Common myeloid progenitor, CD34-positive (primary cell): ENCODE measurements around the gene XRCC1.

Experiments used
- CTCF ChIA-PET: fragments of 350-600 bp; sonication (Branson Sonifier 250); formaldehyde crosslinking; loops from one replicate; lab custom pipeline; 2021; ENCODE audit warnings: antibody characterized with exemption; lab: Charles Lee
- POLR2A ChIA-PET: fragments of 350-600 bp; sonication (Branson Sonifier 250); formaldehyde crosslinking; loops from one replicate; lab custom pipeline; 2021; ENCODE audit warnings: antibody characterized with exemption; lab: Charles Lee
- DNase-seq, 3 donors: peaks; one replicate each; pipeline versions ENCODE4 v3.0.0 to v3.0.0-alpha.2; 2013
- H3K27ac ChIP-seq, 2 experiments: 1 replicate in 1 of 2; 2 replicates in 1 of 2; pipeline ENCODE4 v1.7.0; 2013; ENCODE audit warnings: inconsistent platforms in 2 of 2, low read length in 2 of 2, mild to moderate bottlenecking in 2 of 2, low read depth in 1 of 2, moderate library complexity in 1 of 2; ENCODE audit not compliant: severe bottlenecking in 2 of 2, insufficient read depth in 1 of 2, poor library complexity in 1 of 2
- H3K27me3 ChIP-seq, 5 experiments: replicated peaks in 2 of 5; 1 replicate in 3 of 5; 2 replicates in 2 of 5; pipeline versions ENCODE4 v1.6.1 to v1.7.0; 2013; ENCODE audit warnings: low read length in 4 of 5, mild to moderate bottlenecking in 2 of 5, moderate library complexity in 2 of 5, inconsistent platforms in 1 of 5; ENCODE audit not compliant: insufficient read depth in 5 of 5, control insufficient read depth in 4 of 5
- H3K36me3 ChIP-seq, 4 experiments: 1 replicate in 2 of 4; 2 replicates in 2 of 4; pipeline versions ENCODE4 v1.6.1 to v1.7.0; 2013; ENCODE audit warnings: low read length in 3 of 4, control low read depth in 1 of 4, mild to moderate bottlenecking in 1 of 4; ENCODE audit not compliant: control insufficient read depth in 4 of 4, insufficient read depth in 4 of 4
- H3K4me1 ChIP-seq, 4 experiments: 1 replicate in 3 of 4; 2 replicates in 1 of 4; pipeline versions ENCODE4 v1.6.1 to v1.7.1; 2013; ENCODE audit warnings: low read length in 3 of 4, mild to moderate bottlenecking in 3 of 4, control low read depth in 1 of 4, inconsistent platforms in 1 of 4, moderate library complexity in 1 of 4; ENCODE audit not compliant: control insufficient read depth in 4 of 4, insufficient read depth in 4 of 4; ENCODE audit errors: control extremely low read depth in 1 of 4
- H3K4me3 ChIP-seq, 7 experiments: 1 replicate in 4 of 7; 2 replicates in 3 of 7; pipeline versions ENCODE4 v1.5.1 to v1.7.0; 2013; ENCODE audit warnings: mild to moderate bottlenecking in 7 of 7, low read length in 6 of 7, moderate library complexity in 6 of 7, inconsistent platforms in 2 of 7, low read depth in 2 of 7, control low read depth in 1 of 7; ENCODE audit not compliant: insufficient read depth in 4 of 7, control insufficient read depth in 1 of 7; ENCODE audit errors: extremely low read depth in 1 of 7
- H3K9me3 ChIP-seq, 5 experiments: 1 replicate in 4 of 5; 2 replicates in 1 of 5; pipeline versions ENCODE4 v1.6.1 to v1.7.1; 2013; ENCODE audit warnings: low read length in 4 of 5, mild to moderate bottlenecking in 2 of 5, inconsistent platforms in 1 of 5, low read depth in 1 of 5, moderate library complexity in 1 of 5; ENCODE audit not compliant: control insufficient read depth in 4 of 5, insufficient read depth in 2 of 5; ENCODE audit errors: control extremely low read depth in 1 of 5
- WGBS: methylation state at CpG from one replicate; pipeline ENCODE4 v1.1.5; 2013; ENCODE audit not compliant: insufficient coverage; 5-methylcytosine and 5-hydroxymethylcytosine counted together

Gene XRCC1

GRCh38 chr19:43619262-43620060 lies 44.1 kb upstream of the XRCC1 start, which contains the start of gene ZNF428:
ZNF428 (minus strand) TSS chr19:43619629; CDS start chr19:43614304, 5,325 bp downstream.
- CTCF ChIA-PET, result interaction anchor here (1.5 kb wide), 1 partner anchor 9 kb away, joined by 4 read pairs; no protein-coding TSS in a partner anchor
- under 1% methylated on average over 77 of the region's 81 CpGs for WGBS
- POLR2A ChIA-PET, result no interaction called here
- DNase-seq, result peak; percentile 92 to 96 (median 95)
- Histone ChIP-seq H3K9me3 (no peaks in the 10 kb centered on the region), H3K4me3 (peak within 1 kb of the TSS; percentile 65 to 93 (median 82)), H3K4me1 (peaks cover 2 to 22% (median 20%) of the 10 kb centered on the region in 4 experiments), H3K36me3 (no peaks in the 10 kb centered on the region), H3K27ac (peak within 1 kb of the TSS; percentile 83 to 92), H3K27me3 (no peaks in the 10 kb centered on the region)

- peak; percentile 60 to 71 (median 67) for DNase-seq
Observed at GRCh38 chr19:43618921-43619261, 43.6 kb upstream of the XRCC1 start.

GRCh38 chr19:43616954-43617353 lies 41.6 kb upstream of the XRCC1 start:
- no peak for DNase-seq
- Histone ChIP-seq H3K27me3 (no peaks in the 10 kb centered on the region), H3K4me1 (peaks cover 2 to 22% (median 20%) of the 10 kb centered on the region in 4 experiments), H3K9me3 (no peaks in the 10 kb centered on the region), H3K27ac (no peak overlapping the region), H3K4me3 (no peak overlapping the region), H3K36me3 (peaks cover 3 to 23% (median 19%) of the 10 kb centered on the region in 4 experiments)
- CTCF ChIA-PET, result interaction anchor here (1.1 to 3.1 kb wide), 2 partner anchors 11 to 22 kb away, joined by 3 to 10 read pairs; no protein-coding TSS in a partner anchor
- WGBS, result 97% methylated on average over 6 of the region's 6 CpGs
- POLR2A ChIA-PET, result interaction anchor here (0.6 kb wide), 1 partner anchor 27 kb away, joined by 3 read pairs; no protein-coding TSS in a partner anchor

More at GRCh38 chr19:43618921-43619261, 43.6 kb upstream of the XRCC1 start:
- peak overlapping the region; percentile 65 to 93 (median 82) for H3K4me3 ChIP-seq
- CTCF ChIA-PET, result no interaction called here
- H3K27me3 ChIP-seq, result no peaks in the 10 kb centered on the region
- no peaks in the 10 kb centered on the region for H3K9me3 ChIP-seq
- POLR2A ChIA-PET, result no interaction called here
- WGBS, result 0% methylated on average over 13 of the region's 14 CpGs
- peak overlapping the region; percentile 83 to 92 for H3K27ac ChIP-seq
- H3K4me1 ChIP-seq, result peaks cover 2 to 22% (median 20%) of the 10 kb centered on the region in 4 experiments
- H3K36me3 ChIP-seq, result peaks cover 0 to 4% (median 3%) of the 10 kb centered on the region in 4 experiments

- ChIA-PET CTCF (interaction anchor here (3.1 kb wide), 1 partner anchor 11 kb away, joined by 10 read pairs; no protein-coding TSS in a partner anchor), POLR2A (no interaction called here)
- H3K36me3 ChIP-seq, result peaks cover 4 to 29% (median 25%) of the 10 kb centered on the region in 4 experiments
- no peaks in the 10 kb centered on the region for H3K9me3 ChIP-seq
- H3K27me3 ChIP-seq, result no peaks in the 10 kb centered on the region
- H3K4me3 ChIP-seq, result no peak overlapping the region
- peak in 2 of 3 donors; percentile 25 to 52 for DNase-seq
- peaks cover 2 to 22% (median 20%) of the 10 kb centered on the region in 4 experiments for H3K4me1 ChIP-seq
- 71% methylated on average over 1 of the region's 1 CpG for whole genome bisulfite sequencing
- H3K27ac ChIP-seq, result no peak overlapping the region
Observed at GRCh38 chr19:43616306-43616705, 41.0 kb upstream of the XRCC1 start.

DNA sequence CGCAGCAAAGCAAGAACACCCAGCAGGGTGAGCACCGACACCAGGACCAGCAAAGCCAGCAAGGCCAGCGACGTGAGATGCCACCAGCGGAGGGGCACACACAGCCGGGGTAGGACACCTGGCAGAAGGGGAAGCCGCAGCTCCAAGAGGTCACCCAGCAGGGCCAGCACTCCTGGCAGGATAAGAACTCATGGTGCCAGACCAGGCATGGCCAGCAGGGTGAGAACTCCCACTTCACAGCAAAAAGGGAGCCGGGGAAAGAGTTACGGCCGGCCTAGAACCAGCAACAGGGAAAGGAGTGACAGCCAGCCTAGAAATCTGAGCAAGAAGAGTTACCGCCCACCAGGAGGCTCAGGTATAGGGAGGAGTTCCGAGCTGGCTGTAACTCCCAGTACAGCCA lies 37.0 kb upstream of the XRCC1 start:
- Histone ChIP-seq H3K36me3 (peaks cover 7 to 35% (median 29%) of the 10 kb centered on the region in 4 experiments), H3K27ac (no peak overlapping the region), H3K4me1 (peaks cover 0 to 10% (median 8%) of the 10 kb centered on the region in 4 experiments), H3K9me3 (no peaks in the 10 kb centered on the region), H3K4me3 (no peak overlapping the region), H3K27me3 (no peaks in the 10 kb centered on the region)
- DNase-seq, result no peak
- ChIA-PET CTCF (no interaction called here), POLR2A (no interaction called here)
- WGBS, result 95% methylated on average over 12 of the region's 12 CpGs

GRCh38 chr19:43611788-43612187 lies 36.5 kb upstream of the XRCC1 start, which contains the start of gene SRRM5:
SRRM5 (plus strand) TSS chr19:43612088; CDS start chr19:43612122, 34 bp downstream.
- H3K27me3 ChIP-seq, result no peaks in the 10 kb centered on the region
- DNase-seq, result no peak
- peak within 1 kb of the TSS in 1 of 2 experiments; percentile 25 for H3K27ac ChIP-seq
- H3K36me3 ChIP-seq, result peaks cover 7 to 38% (median 31%) of the 10 kb centered on the region in 4 experiments
- H3K9me3 ChIP-seq, result no peaks in the 10 kb centered on the region
- peaks cover 3 to 15% (median 10%) of the 10 kb centered on the region in 4 experiments for H3K4me1 ChIP-seq
- ChIA-PET POLR2A (no interaction called here), CTCF (interaction anchor here (1.1 kb wide), 1 partner anchor 76 kb away, joined by 3 read pairs; no protein-coding TSS in a partner anchor)
- no peak within 1 kb of the TSS for H3K4me3 ChIP-seq
- WGBS, result 100% methylated on average over 2 of the region's 3 CpGs
